Measurements from ENCODE around the gene KANSL1L. TPM values are rescaled to one million over a fixed set of nuclear protein-coding genes. Genes with fewer than 3 reads are reported as not detected.

The KANSL1L gene
- total RNA-seq, 1 experiment from 2014 or later, result 5.7 TPM

GRCh38 chr2:210046851-210047500 is 124.2 kb downstream of the KANSL1L start:
- POLR2A ChIA-PET, result no interaction called here
- TF ChIP-seq CTCF (IDR thresholded peaks at IDR 0.05; ENCODE audit: insufficient read depth in 1 of 2, low read depth in 1 of 2, low read length in 1 of 2, severe bottlenecking in 1 of 2, unreplicated experiment in 1 of 2), result no peak
- Mint-ChIP-seq H3K27me3 (ENCODE audit: insufficient read depth, unreplicated experiment) (no peaks in the 10 kb centered on the region), H3K4me1 (ENCODE audit: low read depth, unreplicated experiment) (no peaks in the 10 kb centered on the region), H3K27ac (ENCODE audit: unreplicated experiment) (no peak overlapping the region), H3K36me3 (ENCODE audit: insufficient read depth, unreplicated experiment) (peaks cover 6% of the 10 kb centered on the region), H3K9me3 (ENCODE audit: unreplicated experiment) (no peaks in the 10 kb centered on the region), H3K4me3 (ENCODE audit: unreplicated experiment) (no peak overlapping the region)
- DNase-seq, result no peak
- CTCF ChIA-PET, result no interaction called here
- BruUV-seq (replicated peaks), result no TSS peak
- intact Hi-C loops (cut with micrococcal nuclease; ENCODE audit: unreplicated experiment), result no loop called here
- Histone ChIP-seq H3K9me3 (0 out of 2 replicates have a peak, but pooled peaks cover 4% of the 10 kb centered on the region), H3K4me1 (peaks cover 7% of the 10 kb centered on the region; the same call in 1 of the 2 replicates), H3K4me3 (ENCODE audit: low read depth, low read length) (no peak overlapping the region), H3K36me3 (ENCODE audit: control insufficient read depth, insufficient read depth, low read length) (no peaks in the 10 kb centered on the region), H3K27me3 (replicated peaks; ENCODE audit: control insufficient read depth, insufficient read depth, low read length) (no peaks in the 10 kb centered on the region)

- Histone ChIP-seq H3K4me1 (no peaks in the 10 kb centered on the region), H3K36me3 (ENCODE audit: control insufficient read depth, insufficient read depth, low read length) (no peaks in the 10 kb centered on the region), H3K4me3 (ENCODE audit: low read depth, low read length) (no peak overlapping the region), H3K9me3 (no peaks in the 10 kb centered on the region), H3K27me3 (replicated peaks; ENCODE audit: control insufficient read depth, insufficient read depth, low read length) (no peaks in the 10 kb centered on the region)
- ChIA-PET CTCF (no interaction called here), POLR2A (no interaction called here)
- Mint-ChIP-seq H3K4me1 (ENCODE audit: low read depth, unreplicated experiment) (no peaks in the 10 kb centered on the region), H3K4me3 (ENCODE audit: unreplicated experiment) (no peak overlapping the region), H3K36me3 (ENCODE audit: insufficient read depth, unreplicated experiment) (peaks cover under 1% of the 10 kb centered on the region), H3K27me3 (ENCODE audit: insufficient read depth, unreplicated experiment) (peaks cover 2% of the 10 kb centered on the region), H3K27ac (ENCODE audit: unreplicated experiment) (no peak overlapping the region), H3K9me3 (ENCODE audit: unreplicated experiment) (no peaks in the 10 kb centered on the region)
- BruUV-seq (replicated peaks), result no TSS peak
- TF ChIP-seq CTCF (IDR thresholded peaks at IDR 0.05; ENCODE audit: insufficient read depth in 1 of 2, low read depth in 1 of 2, low read length in 1 of 2, severe bottlenecking in 1 of 2, unreplicated experiment in 1 of 2), result no peak
- no peak for DNase-seq
- intact Hi-C loops (cut with micrococcal nuclease; ENCODE audit: unreplicated experiment), result no loop called here
Measured at GRCh38 chr2:210038078-210038477, 133.1 kb downstream of the KANSL1L start.

- intact Hi-C loops (cut with micrococcal nuclease; ENCODE audit: unreplicated experiment), result no loop called here
- no peaks in the 10 kb centered on the region for H3K36me3 ChIP-seq (ENCODE audit: control insufficient read depth, insufficient read depth, low read length)
- no TSS peak for BruUV-seq (replicated peaks)
- H3K4me1 Mint-ChIP-seq (ENCODE audit: low read depth, unreplicated experiment), result no peaks in the 10 kb centered on the region
- peaks cover 8% of the 10 kb centered on the region for H3K36me3 Mint-ChIP-seq (ENCODE audit: insufficient read depth, unreplicated experiment)
- H3K9me3 Mint-ChIP-seq (ENCODE audit: unreplicated experiment), result no peaks in the 10 kb centered on the region
- H3K27ac Mint-ChIP-seq (ENCODE audit: unreplicated experiment), result no peak overlapping the region
- H3K27me3 Mint-ChIP-seq (ENCODE audit: insufficient read depth, unreplicated experiment), result peaks cover 6% of the 10 kb centered on the region
- ChIA-PET POLR2A (no interaction called here), CTCF (no interaction called here)
- no peaks in the 10 kb centered on the region for H3K27me3 ChIP-seq (replicated peaks; ENCODE audit: control insufficient read depth, insufficient read depth, low read length)
- no peak overlapping the region for H3K4me3 Mint-ChIP-seq (ENCODE audit: unreplicated experiment)
- no peak for DNase-seq
- no peaks in the 10 kb centered on the region for H3K4me1 ChIP-seq
- no peaks in the 10 kb centered on the region for H3K9me3 ChIP-seq
- no peak for TF ChIP-seq CTCF (IDR thresholded peaks at IDR 0.05; ENCODE audit: insufficient read depth in 1 of 2, low read depth in 1 of 2, low read length in 1 of 2, severe bottlenecking in 1 of 2, unreplicated experiment in 1 of 2)
- no peak overlapping the region for H3K4me3 ChIP-seq (ENCODE audit: low read depth, low read length)
Measured at GRCh38 chr2:210035679-210036078, 135.5 kb downstream of the KANSL1L start.
